Astrocyte (in vitro differentiated cells and primary cell): ENCODE data around the gene SH3BP4. TPM values are rescaled to one million over a fixed set of nuclear protein-coding genes. Genes with fewer than 3 reads are reported as not detected.

Experiments used
- DNase-seq: peaks from one replicate; pipeline ENCODE4 v3.0.0-alpha.2; 2010; ENCODE audit warnings: low read depth
- FAIRE-seq: peaks from 2 replicates; lab custom pipeline; 2011; peaks lifted over from hg19 to GRCh38; lab: Jason Lieb, UNC
- H2AFZ ChIP-seq: 2 replicates; pipeline ENCODE4 v1.6.0; 2012; ENCODE audit warnings: low read depth, low read length, inconsistent platforms
- H3K27ac ChIP-seq: 2 replicates; pipeline ENCODE4 v1.5.1; 2011; ENCODE audit warnings: low read depth, low read length, inconsistent platforms
- H3K27me3 ChIP-seq: 2 replicates; pipeline ENCODE4 v1.6.0; 2011; ENCODE audit warnings: low read length, inconsistent platforms; ENCODE audit not compliant: insufficient read depth
- H3K36me3 ChIP-seq: 2 replicates; pipeline ENCODE4 v1.5.1; 2011; ENCODE audit warnings: low read length, inconsistent platforms; ENCODE audit not compliant: insufficient read depth
- H3K4me1 ChIP-seq: 2 replicates; pipeline ENCODE4 v1.5.1; 2011; ENCODE audit warnings: low read length, inconsistent platforms; ENCODE audit not compliant: insufficient read depth
- H3K4me2 ChIP-seq: 2 replicates; pipeline ENCODE4 v1.6.0; 2012; ENCODE audit warnings: low read length, inconsistent platforms
- H3K4me3 ChIP-seq: 2 replicates; pipeline ENCODE4 v1.5.1; 2011; ENCODE audit warnings: low read depth, mild to moderate bottlenecking, low read length, inconsistent platforms; ENCODE audit not compliant: insufficient read depth
- H3K79me2 ChIP-seq: 2 replicates; pipeline ENCODE4 v1.6.0; 2012; ENCODE audit warnings: mild to moderate bottlenecking, low read length, inconsistent platforms; ENCODE audit not compliant: insufficient read depth
- H3K9ac ChIP-seq: 2 replicates; pipeline ENCODE4 v1.6.0; 2012; ENCODE audit warnings: mild to moderate bottlenecking, low read length, inconsistent platforms
- H3K9me3 ChIP-seq: 2 replicates; pipeline ENCODE4 v1.5.1; 2012; ENCODE audit warnings: low read depth, mild to moderate bottlenecking, low read length, inconsistent platforms; ENCODE audit not compliant: insufficient read depth
- H4K20me1 ChIP-seq: 2 replicates; pipeline ENCODE4 v1.6.0; 2012; ENCODE audit warnings: low read length, inconsistent platforms; ENCODE audit not compliant: insufficient read depth
- H3K27ac Mint-ChIP-seq: one replicate; pipeline ENCODE4 v1.8.0; 2021; ENCODE audit warnings: mild to moderate bottlenecking, mixed read lengths; ENCODE audit not compliant: unreplicated experiment
- H3K27me3 Mint-ChIP-seq: one replicate; pipeline ENCODE4 v1.8.0; 2021; ENCODE audit warnings: low read depth, mixed read lengths; ENCODE audit not compliant: unreplicated experiment
- H3K36me3 Mint-ChIP-seq: one replicate; pipeline ENCODE4 v1.8.0; 2021; ENCODE audit warnings: low read depth, mixed read lengths; ENCODE audit not compliant: unreplicated experiment
- H3K4me1 Mint-ChIP-seq: one replicate; pipeline ENCODE4 v1.8.0; 2021; ENCODE audit warnings: low read depth, mixed read lengths; ENCODE audit not compliant: unreplicated experiment
- H3K4me3 Mint-ChIP-seq: one replicate; pipeline ENCODE4 v1.8.0; 2021; ENCODE audit warnings: mild to moderate bottlenecking, moderate library complexity, mixed read lengths; ENCODE audit not compliant: unreplicated experiment
- H3K9me3 Mint-ChIP-seq: one replicate; pipeline ENCODE4 v1.8.0; 2021; ENCODE audit warnings: mild to moderate bottlenecking, mixed read lengths; ENCODE audit not compliant: unreplicated experiment
- EZH2 ChIP-seq: IDR thresholded peaks from 2 replicates; pipeline ENCODE4 v1.6.1; 2012; ENCODE audit warnings: mild to moderate bottlenecking, low read length, inconsistent platforms; ENCODE audit not compliant: insufficient read depth
- total RNA-seq: library from RNA; stranded (reverse); gene quantifications from 2 replicates; pipeline ENCODE4 v1.2.1, GENCODE V29; 2021
- TF ChIP-seq, protein P1 (sequence below): IDR thresholded peaks from 2 replicates; pipeline ENCODE4 v1.5.1; 2011; ENCODE audit warnings: low read depth, mild to moderate bottlenecking, inconsistent platforms, low read length, moderate library complexity; ENCODE audit not compliant: insufficient read depth

SH3BP4 gene
- total RNA-seq, 1 donor from 2014 or later: 127 TPM

DNA sequence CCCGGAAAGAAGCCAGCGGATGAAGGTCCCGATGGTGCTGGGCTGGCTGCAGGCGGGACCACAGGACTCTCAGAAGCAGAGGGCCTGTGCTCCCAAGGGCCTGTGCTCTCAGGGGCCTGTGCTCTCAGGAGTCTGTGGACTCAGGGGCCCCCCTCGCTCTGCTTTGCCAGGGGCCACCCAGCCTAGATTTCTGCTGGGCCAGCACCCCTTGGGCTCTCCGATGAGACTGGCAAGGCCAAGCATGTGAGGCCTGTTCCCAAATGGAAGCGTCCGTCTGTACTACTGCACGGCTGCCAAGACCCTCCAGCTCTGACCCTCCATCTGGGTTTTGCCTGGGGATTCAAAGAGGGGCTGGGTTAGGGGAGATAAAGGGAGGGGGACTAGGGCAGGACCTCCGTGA is 54.6 kb downstream of the SH3BP4 start:
- Histone ChIP-seq H3K9me3 (no peaks in the 10 kb centered on the region), H4K20me1 (peaks cover 100% of the 10 kb centered on the region), H3K4me3 (no peak overlapping the region), H3K36me3 (peaks cover 10% of the 10 kb centered on the region), H3K9ac (peak overlapping the region; percentile 9), H2AFZ (no peak overlapping the region), H3K27me3 (no peaks in the 10 kb centered on the region), H3K79me2 (peaks cover 99% of the 10 kb centered on the region), H3K4me2 (peak overlapping the region; percentile 56), H3K27ac (no peak overlapping the region), H3K4me1 (peaks cover 22% of the 10 kb centered on the region)
- Mint-ChIP-seq H3K9me3 (peaks cover 2% of the 10 kb centered on the region), H3K4me3 (no peak overlapping the region), H3K27me3 (no peaks in the 10 kb centered on the region), H3K36me3 (peaks cover 37% of the 10 kb centered on the region), H3K27ac (peak overlapping the region; percentile 78), H3K4me1 (peaks cover 62% of the 10 kb centered on the region)
- FAIRE-seq (no peak), DNase-seq (no peak)
- TF ChIP-seq, protein P1, sequence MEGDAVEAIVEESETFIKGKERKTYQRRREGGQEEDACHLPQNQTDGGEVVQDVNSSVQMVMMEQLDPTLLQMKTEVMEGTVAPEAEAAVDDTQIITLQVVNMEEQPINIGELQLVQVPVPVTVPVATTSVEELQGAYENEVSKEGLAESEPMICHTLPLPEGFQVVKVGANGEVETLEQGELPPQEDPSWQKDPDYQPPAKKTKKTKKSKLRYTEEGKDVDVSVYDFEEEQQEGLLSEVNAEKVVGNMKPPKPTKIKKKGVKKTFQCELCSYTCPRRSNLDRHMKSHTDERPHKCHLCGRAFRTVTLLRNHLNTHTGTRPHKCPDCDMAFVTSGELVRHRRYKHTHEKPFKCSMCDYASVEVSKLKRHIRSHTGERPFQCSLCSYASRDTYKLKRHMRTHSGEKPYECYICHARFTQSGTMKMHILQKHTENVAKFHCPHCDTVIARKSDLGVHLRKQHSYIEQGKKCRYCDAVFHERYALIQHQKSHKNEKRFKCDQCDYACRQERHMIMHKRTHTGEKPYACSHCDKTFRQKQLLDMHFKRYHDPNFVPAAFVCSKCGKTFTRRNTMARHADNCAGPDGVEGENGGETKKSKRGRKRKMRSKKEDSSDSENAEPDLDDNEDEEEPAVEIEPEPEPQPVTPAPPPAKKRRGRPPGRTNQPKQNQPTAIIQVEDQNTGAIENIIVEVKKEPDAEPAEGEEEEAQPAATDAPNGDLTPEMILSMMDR: no peak
- no peak for TF ChIP-seq EZH2

DNA sequence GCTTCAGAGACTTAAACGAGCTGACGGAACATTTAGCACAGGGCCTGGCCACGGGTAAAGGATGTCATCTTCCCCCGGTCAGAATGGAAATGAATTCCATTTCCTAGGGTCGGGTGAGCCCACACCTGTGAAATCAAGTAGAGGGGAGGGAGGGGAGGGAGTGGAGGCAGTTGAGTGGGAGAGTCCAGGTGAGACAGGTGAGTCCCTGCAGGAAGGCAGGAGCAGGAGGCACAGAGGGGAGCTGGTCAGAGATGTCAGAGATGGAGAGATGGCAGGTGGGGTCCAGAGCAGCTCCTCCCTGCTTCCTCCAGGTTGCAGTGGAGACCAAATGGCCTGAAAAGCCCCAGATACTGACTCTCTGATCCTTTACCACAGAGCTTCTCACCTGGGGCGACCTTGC is 55.2 kb downstream of the SH3BP4 start:
- no peak overlapping the region for H3K9ac ChIP-seq
- H2AFZ ChIP-seq: no peak overlapping the region
- no peak overlapping the region for H3K27ac ChIP-seq
- H4K20me1 ChIP-seq: peaks cover 100% of the 10 kb centered on the region
- H3K27me3 ChIP-seq: no peaks in the 10 kb centered on the region
- DNase-seq (no peak), FAIRE-seq (no peak)
- H3K4me2 ChIP-seq: no peak overlapping the region
- H3K9me3 ChIP-seq: no peaks in the 10 kb centered on the region
- no peak overlapping the region for H3K4me3 Mint-ChIP-seq
- H3K9me3 Mint-ChIP-seq: peaks cover 2% of the 10 kb centered on the region
- H3K4me3 ChIP-seq: no peak overlapping the region
- peaks cover 37% of the 10 kb centered on the region for H3K36me3 Mint-ChIP-seq
- peaks cover 100% of the 10 kb centered on the region for H3K79me2 ChIP-seq
- peaks cover 24% of the 10 kb centered on the region for H3K4me1 ChIP-seq
- no peak overlapping the region for H3K27ac Mint-ChIP-seq
- H3K4me1 Mint-ChIP-seq: peaks cover 66% of the 10 kb centered on the region
- TF ChIP-seq, protein P1: no peak
- no peak for TF ChIP-seq EZH2
- H3K27me3 Mint-ChIP-seq: no peaks in the 10 kb centered on the region
- peaks cover 10% of the 10 kb centered on the region for H3K36me3 ChIP-seq

DNA sequence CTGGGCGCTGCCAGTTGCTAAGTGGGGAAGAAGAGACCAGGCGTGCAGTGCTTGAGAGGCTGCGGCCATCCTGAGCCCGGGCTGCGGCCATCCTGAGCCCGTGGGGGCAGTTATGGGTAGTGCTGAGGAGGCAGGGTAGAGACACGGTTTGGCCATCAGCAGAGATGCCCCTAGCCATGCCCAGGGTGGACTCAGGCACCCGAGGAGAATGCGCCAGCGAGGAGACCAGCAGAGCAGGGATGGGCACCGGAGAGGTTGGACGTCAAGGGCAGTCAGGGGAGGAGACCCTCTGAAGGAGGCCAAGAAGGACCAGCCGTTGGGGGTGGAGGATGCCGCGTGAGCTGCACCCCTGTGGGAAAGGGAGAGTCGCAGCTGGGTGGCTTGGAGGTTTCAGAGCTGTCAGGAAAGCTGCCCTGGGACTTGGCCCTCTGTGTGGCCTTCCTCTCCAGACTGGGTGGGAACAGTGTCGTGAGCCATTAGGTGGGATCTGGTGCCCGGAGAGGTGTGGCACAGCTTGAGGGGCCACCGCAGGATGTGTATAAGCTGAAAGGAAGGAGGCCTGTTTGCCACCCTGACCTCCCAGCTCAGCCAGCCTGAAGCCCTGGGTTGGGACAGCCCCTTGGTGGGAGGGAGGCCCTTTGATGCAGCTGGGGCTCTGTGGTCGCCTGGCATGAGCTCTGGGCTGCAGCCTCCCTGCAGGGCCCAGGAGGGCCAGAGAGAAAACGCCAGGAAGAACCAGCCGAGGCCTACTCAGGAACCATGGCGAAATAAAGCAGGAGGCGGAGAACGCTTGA is 56.0 kb downstream of the SH3BP4 start:
- no peak for DNase-seq
- no peak overlapping the region for H3K27ac Mint-ChIP-seq
- Histone ChIP-seq H3K9me3 (no peaks in the 10 kb centered on the region), H3K9ac (no peak overlapping the region), H3K79me2 (peaks cover 100% of the 10 kb centered on the region), H2AFZ (no peak overlapping the region), H3K4me3 (no peak overlapping the region), H3K4me2 (no peak overlapping the region), H3K4me1 (peaks cover 24% of the 10 kb centered on the region), H4K20me1 (peaks cover 100% of the 10 kb centered on the region), H3K27me3 (no peaks in the 10 kb centered on the region), H3K27ac (no peak overlapping the region), H3K36me3 (peaks cover 10% of the 10 kb centered on the region)
- H3K9me3 Mint-ChIP-seq: peaks cover 2% of the 10 kb centered on the region
- H3K4me3 Mint-ChIP-seq: peak overlapping the region; percentile 27
- H3K36me3 Mint-ChIP-seq: peaks cover 34% of the 10 kb centered on the region
- H3K4me1 Mint-ChIP-seq: peaks cover 68% of the 10 kb centered on the region
- no peak for TF ChIP-seq EZH2
- TF ChIP-seq, protein P1: no peak
- H3K27me3 Mint-ChIP-seq: no peaks in the 10 kb centered on the region
- no peak for FAIRE-seq
